CD4-positive, alpha-beta memory T cell (primary cell): ENCODE data around the gene SPPL3. TPM values are rescaled to one million over a fixed set of nuclear protein-coding genes. Genes with fewer than 3 reads are reported as not detected.
A peak's percentile ranks its signal among the peaks of the same experiment; 100 is the strongest.

Experiments used
- CTCF ChIA-PET: fragments of 350-600 bp; sonication (Branson Sonifier 250); formaldehyde crosslinking; loops from one replicate; lab custom pipeline; 2021; ENCODE audit warnings: inconsistent platforms; ENCODE audit not compliant: partially characterized antibody; lab: Charles Lee
- POLR2A ChIA-PET: fragments of 350-600 bp; sonication (Branson Sonifier 250); formaldehyde crosslinking; loops from one replicate; lab custom pipeline; 2021; ENCODE audit not compliant: partially characterized antibody; lab: Charles Lee
- DNase-seq, 5 donors: peaks; one replicate each; pipeline versions ENCODE4 v3.0.0 to v3.0.0-alpha.2; 2020 to 2022; ENCODE audit warnings: mixed read lengths in 1 of 5
- H3K27ac ChIP-seq: one replicate; pipeline ENCODE4 v1.7.0; 2013; ENCODE audit warnings: low read depth, low read length
- H3K27me3 ChIP-seq: 2 replicates; pipeline ENCODE4 v1.7.0; 2013; ENCODE audit warnings: mild to moderate bottlenecking, low read length, moderate library complexity; ENCODE audit not compliant: insufficient read depth
- H3K36me3 ChIP-seq: 2 replicates; pipeline ENCODE4 v1.7.0; 2013; ENCODE audit warnings: mild to moderate bottlenecking, low read length, moderate library complexity; ENCODE audit not compliant: insufficient read depth
- H3K4me1 ChIP-seq: 2 replicates; pipeline ENCODE4 v1.7.0; 2013; ENCODE audit warnings: mild to moderate bottlenecking, low read length, moderate library complexity; ENCODE audit not compliant: insufficient read depth
- H3K4me3 ChIP-seq, 2 donors: one replicate each; pipeline ENCODE4 v1.7.0; 2013; ENCODE audit warnings: low read length in 2 of 2, mild to moderate bottlenecking in 1 of 2
- H3K9me3 ChIP-seq, 2 donors: one replicate each; pipeline ENCODE4 v1.7.0; 2013; ENCODE audit warnings: low read length in 2 of 2, control low read depth in 1 of 2; ENCODE audit not compliant: control insufficient read depth in 1 of 2
- H3K27ac Mint-ChIP-seq, 7 donors: one replicate each; pipeline ENCODE4 v1.8.0; 2020 to 2021; ENCODE audit warnings: mixed read lengths in 7 of 7, mild to moderate bottlenecking in 6 of 7, inconsistent platforms in 3 of 7, moderate library complexity in 3 of 7
- H3K27me3 Mint-ChIP-seq, 2 donors: one replicate each; pipeline ENCODE4 v1.8.0; 2020 to 2021; ENCODE audit warnings: mixed read lengths in 2 of 2
- H3K36me3 Mint-ChIP-seq, 2 donors: one replicate each; pipeline ENCODE4 v1.8.0; 2020 to 2021; ENCODE audit warnings: mixed read lengths in 2 of 2, inconsistent platforms in 1 of 2, mild to moderate bottlenecking in 1 of 2
- H3K4me1 Mint-ChIP-seq, 4 donors: one replicate each; pipeline ENCODE4 v1.8.0; 2020 to 2021; ENCODE audit warnings: mixed read lengths in 4 of 4, mild to moderate bottlenecking in 1 of 4
- H3K4me3 Mint-ChIP-seq, 8 donors: one replicate each; pipeline ENCODE4 v1.8.0; 2020 to 2021; ENCODE audit warnings: mixed read lengths in 8 of 8, mild to moderate bottlenecking in 7 of 8, moderate library complexity in 6 of 8, inconsistent platforms in 3 of 8
- H3K9me3 Mint-ChIP-seq, 8 donors: one replicate each; pipeline ENCODE4 v1.8.0; 2020 to 2021; ENCODE audit warnings: mixed read lengths in 8 of 8, mild to moderate bottlenecking in 5 of 8, inconsistent platforms in 3 of 8, moderate library complexity in 1 of 8
- intact Hi-C: fragments of 100-400 bp; cut with micrococcal nuclease; formaldehyde crosslinking; loops from one replicate; pipeline ENCODE4 v1.15.1; 2023
- polyA plus RNA-seq, 2 donors: library from polyadenylated mRNA; unstranded; fragments of 300-500 nt; fragmentation: Illumina TruSeq; gene quantifications; one replicate each; pipeline ENCODE4 v1.2.3, GENCODE V29; 2021
- total RNA-seq, 2 experiments: library from RNA; stranded (reverse); gene quantifications; one replicate each; pipeline ENCODE4 v1.2.3, GENCODE V29; 2021

The SPPL3 gene
- total and polyA plus RNA-seq, 4 experiments from 2014 or later, result 7.4 to 49.4 (median 44.8) TPM

DNA sequence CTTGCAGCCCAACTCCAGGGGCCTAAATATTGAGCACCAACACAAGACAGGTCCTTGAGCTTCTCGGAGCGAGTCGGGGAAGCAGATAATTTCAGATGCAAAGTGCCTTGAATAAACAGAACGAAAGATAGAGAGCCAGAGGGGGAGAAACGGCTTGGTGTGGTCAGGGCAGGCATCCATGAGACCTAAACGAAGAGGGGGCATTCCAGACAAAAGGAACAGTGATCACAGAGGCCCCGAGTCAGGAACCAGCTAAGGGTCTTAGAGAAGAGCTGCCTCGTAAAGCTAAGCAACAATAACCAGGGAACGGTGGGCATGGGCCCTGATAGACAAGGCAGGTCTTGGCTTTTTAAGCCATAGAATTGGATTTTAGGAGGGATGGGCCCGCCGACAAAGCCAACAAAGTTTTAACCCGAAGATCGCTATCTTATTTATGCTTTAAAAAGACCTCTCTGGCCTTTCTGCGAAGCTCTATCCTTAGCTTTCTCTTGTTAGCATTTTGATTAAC is 179.0 kb downstream of the SPPL3 start:
- no peaks in the 10 kb centered on the region for H3K27me3 Mint-ChIP-seq
- peak overlapping the region; percentile 81 to 94 (median 90) for H3K4me3 Mint-ChIP-seq
- peaks cover 11% of the 10 kb centered on the region for H3K36me3 ChIP-seq
- ChIA-PET POLR2A (interaction anchor here (1.0 to 1.5 kb wide), 2 partner anchors 14 to 674 kb away, joined by 3 to 5 read pairs; no protein-coding TSS in a partner anchor), CTCF (interaction anchor here (0.8 to 1.5 kb wide), 6 partner anchors 11 to 79 kb away, joined by 3 to 9 read pairs (median 4); no protein-coding TSS in a partner anchor)
- no peaks in the 10 kb centered on the region for H3K9me3 ChIP-seq
- peak overlapping the region; percentile 41 to 91 (median 72) for H3K27ac Mint-ChIP-seq
- peaks cover 16% of the 10 kb centered on the region for H3K4me1 ChIP-seq
- peaks cover 30 to 44% of the 10 kb centered on the region in 2 donors for H3K36me3 Mint-ChIP-seq
- H3K4me3 ChIP-seq, result peak overlapping the region; percentile 20 to 71
- H3K4me1 Mint-ChIP-seq, result peaks cover 13 to 30% (median 20%) of the 10 kb centered on the region in 4 donors
- no peaks in the 10 kb centered on the region for H3K9me3 Mint-ChIP-seq
- H3K27me3 ChIP-seq, result no peaks in the 10 kb centered on the region
- peak overlapping the region; percentile 56 for H3K27ac ChIP-seq
- DNase-seq, result no peak
- intact Hi-C loops, result loop anchor here (1.0 kb wide), 3 partner anchors 15 to 144 kb away; partner anchors contain the start of genes POP5 and UNC119B

DNA sequence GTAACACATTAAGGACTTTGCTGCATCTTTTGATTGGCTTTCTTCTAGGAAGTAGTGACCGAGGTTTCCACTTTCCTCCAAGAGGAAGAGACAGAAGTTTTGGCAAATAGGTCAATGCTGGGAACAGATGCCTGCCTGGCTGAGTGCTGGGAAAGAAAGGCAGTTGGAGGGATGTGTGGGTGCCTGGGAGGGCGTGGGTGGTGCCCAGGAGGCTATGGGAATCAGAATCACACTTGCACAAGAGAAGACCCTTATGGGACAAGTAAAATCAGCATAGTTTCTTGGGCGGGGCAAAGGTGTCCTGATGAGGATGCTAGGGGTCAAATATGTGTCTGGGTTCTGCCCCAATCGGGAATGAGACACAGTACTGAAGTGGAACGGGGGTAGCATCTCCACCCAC is 179.4 kb downstream of the SPPL3 start:
- H3K9me3 ChIP-seq, result no peaks in the 10 kb centered on the region
- Mint-ChIP-seq H3K4me3 (peak overlapping the region; percentile 81 to 94 (median 90)), H3K4me1 (peaks cover 13 to 30% (median 20%) of the 10 kb centered on the region in 4 donors), H3K36me3 (peaks cover 31 to 46% of the 10 kb centered on the region in 2 donors), H3K27ac (peak overlapping the region in 5 of 7 donors; percentile 17 to 91 (median 72)), H3K9me3 (no peaks in the 10 kb centered on the region), H3K27me3 (no peaks in the 10 kb centered on the region)
- peaks cover 16% of the 10 kb centered on the region for H3K4me1 ChIP-seq
- no peak for DNase-seq
- no peaks in the 10 kb centered on the region for H3K27me3 ChIP-seq
- ChIA-PET POLR2A (interaction anchor here (1.5 kb wide), 1 partner anchor 14 kb away, joined by 5 read pairs; no protein-coding TSS in a partner anchor), CTCF (interaction anchor here (0.8 to 1.5 kb wide), 3 partner anchors 13 to 78 kb away, joined by 3 to 9 read pairs (median 6); no protein-coding TSS in a partner anchor)
- no peak overlapping the region for H3K4me3 ChIP-seq
- peaks cover 15% of the 10 kb centered on the region for H3K36me3 ChIP-seq
- intact Hi-C loops, result loop anchor here (1.0 kb wide), 3 partner anchors 14 to 143 kb away; partner anchors contain the start of genes POP5 and UNC119B
- no peak overlapping the region for H3K27ac ChIP-seq

DNA sequence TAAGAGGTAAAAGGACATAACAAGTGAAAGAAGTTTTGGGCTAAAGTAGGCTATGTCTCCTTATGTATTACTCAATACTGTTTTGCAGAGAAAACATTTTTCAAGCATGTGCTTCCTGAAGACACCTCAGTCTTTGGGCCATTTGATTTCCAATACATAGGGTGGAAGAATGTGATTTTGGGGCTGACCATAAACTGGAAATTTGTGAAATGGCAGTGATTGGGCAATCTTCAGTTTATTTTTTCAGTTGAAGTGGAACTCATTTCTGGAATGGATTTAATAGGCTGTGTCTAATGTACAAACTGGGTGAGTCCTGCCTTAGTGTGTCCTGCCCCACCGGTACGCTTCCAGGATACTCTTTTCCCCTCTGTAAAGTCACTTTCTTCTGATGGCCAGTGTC is 181.4 kb downstream of the SPPL3 start:
- DNase-seq, result no peak
- peaks cover 40 to 57% of the 10 kb centered on the region in 2 donors for H3K36me3 Mint-ChIP-seq
- H3K4me1 Mint-ChIP-seq, result peaks cover 13 to 25% (median 21%) of the 10 kb centered on the region in 4 donors
- Histone ChIP-seq H3K4me3 (no peak overlapping the region), H3K36me3 (peaks cover 31% of the 10 kb centered on the region), H3K27me3 (no peaks in the 10 kb centered on the region), H3K4me1 (peaks cover 16% of the 10 kb centered on the region), H3K9me3 (no peaks in the 10 kb centered on the region), H3K27ac (no peak overlapping the region)
- no peaks in the 10 kb centered on the region for H3K27me3 Mint-ChIP-seq
- ChIA-PET POLR2A (no interaction called here), CTCF (interaction anchor here (1.1 kb wide), 1 partner anchor 75 kb away, joined by 3 read pairs; no protein-coding TSS in a partner anchor)
- H3K9me3 Mint-ChIP-seq, result no peaks in the 10 kb centered on the region
- intact Hi-C loops, result no loop called here
- no peak overlapping the region for H3K4me3 Mint-ChIP-seq
- peak overlapping the region in 1 of 7 donors; percentile 21 for H3K27ac Mint-ChIP-seq

DNA sequence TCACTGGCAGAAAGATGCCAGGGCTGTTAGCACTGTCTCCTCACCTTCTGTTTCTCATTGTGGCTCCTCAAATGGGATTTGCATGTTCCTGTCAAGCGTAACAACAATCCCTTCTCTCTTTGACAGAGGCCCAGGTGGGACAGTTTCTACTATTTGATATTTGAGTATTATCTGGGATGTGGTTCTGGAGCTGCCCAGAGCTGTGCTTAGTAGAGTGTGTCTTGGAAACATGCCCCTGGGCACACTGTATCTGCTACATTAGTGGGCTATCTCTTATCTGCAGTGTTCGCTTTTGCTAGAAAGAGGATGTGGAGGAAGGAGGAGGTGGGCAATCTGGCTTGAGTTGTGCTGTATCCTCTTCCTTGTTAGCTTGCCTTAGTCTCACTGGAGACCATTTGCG is 182.3 kb downstream of the SPPL3 start:
- Histone ChIP-seq H3K27ac (no peak overlapping the region), H3K4me1 (peaks cover 16% of the 10 kb centered on the region), H3K9me3 (no peaks in the 10 kb centered on the region), H3K4me3 (no peak overlapping the region), H3K36me3 (peaks cover 34% of the 10 kb centered on the region), H3K27me3 (no peaks in the 10 kb centered on the region)
- ChIA-PET CTCF (interaction anchor here (1.1 kb wide), 1 partner anchor 74 kb away, joined by 3 read pairs; no protein-coding TSS in a partner anchor), POLR2A (no interaction called here)
- no peaks in the 10 kb centered on the region for H3K9me3 Mint-ChIP-seq
- H3K4me3 Mint-ChIP-seq, result no peak overlapping the region
- H3K4me1 Mint-ChIP-seq, result peaks cover 13 to 22% (median 20%) of the 10 kb centered on the region in 4 donors
- peaks cover 43 to 62% of the 10 kb centered on the region in 2 donors for H3K36me3 Mint-ChIP-seq
- no peaks in the 10 kb centered on the region for H3K27me3 Mint-ChIP-seq
- peak overlapping the region in 1 of 7 donors; percentile 36 for H3K27ac Mint-ChIP-seq
- intact Hi-C loops, result no loop called here
- no peak for DNase-seq

DNA sequence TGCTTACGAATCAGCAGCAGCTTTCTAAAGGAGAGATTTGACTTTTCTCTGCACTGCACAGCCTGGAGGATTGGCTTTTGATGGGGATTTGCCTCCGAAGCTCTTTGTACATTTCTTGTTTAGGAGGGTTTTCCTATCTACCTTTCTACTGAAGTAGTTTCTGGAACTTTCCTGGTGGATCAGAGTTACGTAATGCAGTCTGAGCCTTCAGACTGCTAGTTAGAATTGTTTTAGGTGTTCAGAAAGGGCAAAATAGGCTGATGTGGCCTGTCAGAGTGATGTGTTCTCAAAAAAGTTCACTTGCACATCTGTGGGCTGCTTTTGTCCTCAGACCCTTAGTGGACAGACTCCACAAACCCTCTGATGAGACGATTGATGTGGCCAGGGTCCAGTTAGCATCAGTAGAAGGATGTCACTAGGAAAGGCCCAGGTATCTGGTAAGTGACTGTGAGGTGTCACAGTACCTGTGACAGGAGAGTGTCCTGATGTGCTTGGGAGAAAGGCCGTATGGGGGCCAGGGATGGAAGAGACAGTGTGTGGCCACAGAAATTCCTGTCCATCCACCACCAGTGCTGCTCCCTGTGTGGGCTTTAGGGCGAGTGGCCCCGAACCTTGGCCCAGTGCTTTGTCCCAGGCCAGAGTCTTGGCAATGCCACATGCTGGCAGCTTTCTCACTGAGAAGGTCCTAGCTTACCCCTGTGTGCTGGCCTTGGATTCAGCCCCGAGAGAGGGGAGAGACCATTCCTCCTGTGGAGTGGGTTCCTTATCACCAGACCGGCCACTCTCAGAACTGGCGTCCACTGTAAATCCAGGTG is 183.0 kb downstream of the SPPL3 start:
- Mint-ChIP-seq H3K4me3 (no peak overlapping the region), H3K4me1 (peaks cover 9 to 20% (median 15%) of the 10 kb centered on the region in 4 donors), H3K27ac (peak overlapping the region in 1 of 7 donors; percentile 36), H3K9me3 (no peaks in the 10 kb centered on the region), H3K27me3 (no peaks in the 10 kb centered on the region), H3K36me3 (peaks cover 50 to 66% of the 10 kb centered on the region in 2 donors)
- Histone ChIP-seq H3K36me3 (peaks cover 41% of the 10 kb centered on the region), H3K4me1 (peaks cover 11% of the 10 kb centered on the region), H3K4me3 (no peak overlapping the region), H3K27ac (no peak overlapping the region), H3K9me3 (no peaks in the 10 kb centered on the region), H3K27me3 (no peaks in the 10 kb centered on the region)
- intact Hi-C loops, result no loop called here
- no peak for DNase-seq
- ChIA-PET CTCF (interaction anchor here (1.0 to 1.8 kb wide), 3 partner anchors 9 to 73 kb away, joined by 3 to 11 read pairs (median 3); no protein-coding TSS in a partner anchor), POLR2A (interaction anchor here (1.1 kb wide), 1 partner anchor 21 kb away, joined by 3 read pairs; no protein-coding TSS in a partner anchor)

DNA sequence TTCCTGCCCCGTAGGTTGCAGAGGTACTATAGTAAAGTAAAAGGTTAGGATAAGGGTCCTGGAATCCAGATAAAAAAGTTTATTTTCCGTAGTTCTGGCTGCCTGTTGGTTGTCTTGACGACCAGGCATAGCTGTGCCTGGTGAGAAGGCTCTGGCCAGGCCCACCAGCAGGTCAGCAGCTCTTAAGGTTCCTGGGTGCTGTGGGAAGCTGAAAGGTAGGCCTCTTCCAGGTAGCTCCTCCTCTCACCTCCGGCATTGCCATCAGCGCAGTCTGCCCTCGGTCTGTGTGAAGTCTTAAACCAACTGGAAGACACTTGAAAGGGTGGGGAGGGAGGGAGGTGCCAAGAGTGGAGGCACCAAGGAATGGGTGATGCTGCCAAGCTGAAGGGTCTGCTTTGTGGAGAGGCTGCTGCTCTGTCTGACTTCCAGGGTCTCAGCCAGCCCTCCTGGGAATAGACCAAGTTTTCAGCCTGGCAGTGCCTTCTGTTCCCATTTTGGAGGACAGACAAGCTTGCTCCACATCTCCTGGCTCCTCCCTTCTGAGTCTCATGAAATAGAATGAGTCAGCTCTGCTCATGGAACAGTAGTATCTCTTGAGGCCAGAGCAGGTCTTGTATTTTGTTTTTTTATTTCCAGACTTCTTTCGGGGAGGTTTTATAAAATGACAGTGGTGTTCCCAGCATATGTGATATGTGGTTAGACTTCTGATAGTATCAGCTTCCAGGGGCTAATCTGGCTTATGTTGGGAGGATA is 183.7 kb downstream of the SPPL3 start:
- Histone ChIP-seq H3K4me3 (no peak overlapping the region), H3K4me1 (peaks cover 8% of the 10 kb centered on the region), H3K9me3 (no peaks in the 10 kb centered on the region), H3K27me3 (no peaks in the 10 kb centered on the region), H3K27ac (no peak overlapping the region), H3K36me3 (peaks cover 43% of the 10 kb centered on the region)
- CTCF ChIA-PET, result interaction anchor here (1.0 to 1.9 kb wide), 3 partner anchors 8 to 74 kb away, joined by 3 to 11 read pairs (median 4); no protein-coding TSS in a partner anchor
- peaks cover 6 to 15% (median 12%) of the 10 kb centered on the region in 4 donors for H3K4me1 Mint-ChIP-seq
- peak overlapping the region in 1 of 7 donors; percentile 1 for H3K27ac Mint-ChIP-seq
- peaks cover 51 to 70% of the 10 kb centered on the region in 2 donors for H3K36me3 Mint-ChIP-seq
- H3K4me3 Mint-ChIP-seq, result no peak overlapping the region
- DNase-seq, result no peak
- POLR2A ChIA-PET, result interaction anchor here (1.1 kb wide), 1 partner anchor 20 kb away, joined by 3 read pairs; no protein-coding TSS in a partner anchor
- H3K27me3 Mint-ChIP-seq, result no peaks in the 10 kb centered on the region
- H3K9me3 Mint-ChIP-seq, result no peaks in the 10 kb centered on the region
- intact Hi-C loops, result no loop called here
